Nephron (organoid): ENCODE data around the gene NAV3.

Source experiments
- H3K27ac Mint-ChIP-seq, 3 experiments: 2 replicates each; pipeline ENCODE4 v1.8.0; 2020; ENCODE audit warnings: mixed read lengths in 3 of 3, mild to moderate bottlenecking in 2 of 3, moderate library complexity in 1 of 3
- H3K27me3 Mint-ChIP-seq: 2 replicates; pipeline ENCODE4 v1.8.0; 2021; ENCODE audit warnings: low read depth, mild to moderate bottlenecking, moderate library complexity, mixed read lengths
- H3K36me3 Mint-ChIP-seq: 2 replicates; pipeline ENCODE4 v1.8.0; 2020; ENCODE audit warnings: low read depth, mixed read lengths
- H3K4me1 Mint-ChIP-seq: 2 replicates; pipeline ENCODE4 v1.8.0; 2020; ENCODE audit warnings: mixed read lengths
- H3K4me3 Mint-ChIP-seq, 3 experiments: 2 replicates each; pipeline ENCODE4 v1.8.0; 2020; ENCODE audit warnings: mild to moderate bottlenecking in 3 of 3, mixed read lengths in 3 of 3, moderate library complexity in 2 of 3
- H3K9me3 Mint-ChIP-seq: 2 replicates; pipeline ENCODE4 v1.8.0; 2020; ENCODE audit warnings: mixed read lengths
- CTCF ChIP-seq, 3 experiments: fragments of 200-600 bp; sonication (generic); IDR thresholded peaks; one replicate each; pipeline ENCODE4 v1.5.0; 2021; ENCODE audit warnings: antibody characterized with exemption in 3 of 3; ENCODE audit not compliant: unreplicated experiment in 3 of 3

The NAV3 gene

GRCh38 chr12:77953528-77954205 lies 123.0 kb downstream of the NAV3 start:
- no peak for TF ChIP-seq CTCF (IDR thresholded peaks at IDR 0.05; ENCODE audit: unreplicated experiment in 3 of 3)
- H3K4me1 Mint-ChIP-seq: peaks cover 18% of the 10 kb centered on the region
- H3K9me3 Mint-ChIP-seq: peaks cover 12% of the 10 kb centered on the region
- H3K27me3 Mint-ChIP-seq: no peaks in the 10 kb centered on the region
- H3K27ac Mint-ChIP-seq: no peak overlapping the region
- H3K4me3 Mint-ChIP-seq: no peak overlapping the region
- H3K36me3 Mint-ChIP-seq: peaks cover 28% of the 10 kb centered on the region

GRCh38 chr12:77954206-77954555 lies 123.5 kb downstream of the NAV3 start:
- H3K27ac Mint-ChIP-seq: peak overlapping the region in 1 of 3 experiments; percentile 24
- TF ChIP-seq CTCF (IDR thresholded peaks at IDR 0.05; ENCODE audit: unreplicated experiment in 3 of 3): no peak

GRCh38 chr12:77957062-77957461 lies 126.4 kb downstream of the NAV3 start:
- H3K36me3 Mint-ChIP-seq: peaks cover 6% of the 10 kb centered on the region
- H3K27ac Mint-ChIP-seq: peak overlapping the region; percentile 2 to 68 (median 24)
- H3K9me3 Mint-ChIP-seq: peaks cover 4% of the 10 kb centered on the region
- H3K4me1 Mint-ChIP-seq: peaks cover 18% of the 10 kb centered on the region
- no peak overlapping the region for H3K4me3 Mint-ChIP-seq
- TF ChIP-seq CTCF (IDR thresholded peaks at IDR 0.05; ENCODE audit: unreplicated experiment in 3 of 3): no peak
- H3K27me3 Mint-ChIP-seq: no peaks in the 10 kb centered on the region

More at GRCh38 chr12:77954206-77954555, 123.5 kb downstream of the NAV3 start:
- Mint-ChIP-seq H3K4me1 (peaks cover 18% of the 10 kb centered on the region), H3K4me3 (no peak overlapping the region), H3K9me3 (peaks cover 12% of the 10 kb centered on the region), H3K36me3 (peaks cover 28% of the 10 kb centered on the region), H3K27me3 (no peaks in the 10 kb centered on the region)

- peaks cover 9% of the 10 kb centered on the region for H3K4me1 Mint-ChIP-seq
- no peak overlapping the region for H3K27ac Mint-ChIP-seq
- H3K36me3 Mint-ChIP-seq: peaks cover 12% of the 10 kb centered on the region
- no peak for TF ChIP-seq CTCF (IDR thresholded peaks at IDR 0.05; ENCODE audit: unreplicated experiment in 3 of 3)
- no peak overlapping the region for H3K4me3 Mint-ChIP-seq
- no peaks in the 10 kb centered on the region for H3K9me3 Mint-ChIP-seq
- H3K27me3 Mint-ChIP-seq: no peaks in the 10 kb centered on the region
These were observed 133.0 kb downstream of the NAV3 start for GRCh38 chr12:77963576-77964178.

- Mint-ChIP-seq H3K27ac (peak overlapping the region in 1 of 3 experiments; percentile 65), H3K4me1 (peaks cover 14% of the 10 kb centered on the region), H3K36me3 (peaks cover 17% of the 10 kb centered on the region), H3K27me3 (no peaks in the 10 kb centered on the region), H3K9me3 (no peaks in the 10 kb centered on the region), H3K4me3 (no peak overlapping the region)
- TF ChIP-seq CTCF (IDR thresholded peaks at IDR 0.05; ENCODE audit: unreplicated experiment in 3 of 3): no peak
These were observed 135.1 kb downstream of the NAV3 start for GRCh38 chr12:77965790-77966189.

- H3K36me3 Mint-ChIP-seq: peaks cover 10% of the 10 kb centered on the region
- H3K27me3 Mint-ChIP-seq: no peaks in the 10 kb centered on the region
- H3K4me1 Mint-ChIP-seq: peaks cover 22% of the 10 kb centered on the region
- no peaks in the 10 kb centered on the region for H3K9me3 Mint-ChIP-seq
- peak overlapping the region in 1 of 3 experiments; percentile 8 for H3K27ac Mint-ChIP-seq
- TF ChIP-seq CTCF (IDR thresholded peaks at IDR 0.05; ENCODE audit: unreplicated experiment in 3 of 3): no peak
- H3K4me3 Mint-ChIP-seq: no peak overlapping the region
These were observed 137.3 kb downstream of the NAV3 start for GRCh38 chr12:77968021-77968420.
